GM10266 (cell line): ENCODE measurements around the gene OTC.

ENCODE experiments used
- DNase-seq: peaks from one replicate; pipeline ENCODE4 v3.0.0; 2012; ENCODE audit errors: extremely low spot score
- TF ChIP-seq, protein P1 (sequence below): IDR thresholded peaks from 2 replicates; pipeline ENCODE4 v1.5.1; 2012; ENCODE audit warnings: mild to moderate bottlenecking, low read depth; ENCODE audit not compliant: control insufficient read depth, insufficient read depth; ENCODE audit errors: missing control alignments

The OTC gene

DNA sequence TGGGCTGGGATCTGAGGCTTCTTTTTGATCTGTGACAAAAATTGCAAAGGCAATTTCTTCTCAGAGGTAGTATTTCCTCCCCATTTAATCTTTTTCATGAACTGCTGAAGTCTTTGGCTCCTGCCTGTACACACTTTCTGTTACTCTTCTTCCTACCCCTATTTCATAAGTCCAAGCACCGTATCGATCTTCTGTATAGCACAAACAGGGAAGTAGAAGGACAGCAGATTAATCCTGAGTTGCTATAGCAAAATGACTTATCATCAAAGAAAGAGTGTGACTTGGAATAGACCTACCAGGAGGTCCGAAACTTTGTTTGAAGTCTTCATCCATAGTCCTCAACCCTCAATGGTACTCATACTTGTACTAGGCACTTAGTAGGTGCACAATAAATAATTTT, 22.0 kb downstream of the OTC start:
- TF ChIP-seq, protein P1, sequence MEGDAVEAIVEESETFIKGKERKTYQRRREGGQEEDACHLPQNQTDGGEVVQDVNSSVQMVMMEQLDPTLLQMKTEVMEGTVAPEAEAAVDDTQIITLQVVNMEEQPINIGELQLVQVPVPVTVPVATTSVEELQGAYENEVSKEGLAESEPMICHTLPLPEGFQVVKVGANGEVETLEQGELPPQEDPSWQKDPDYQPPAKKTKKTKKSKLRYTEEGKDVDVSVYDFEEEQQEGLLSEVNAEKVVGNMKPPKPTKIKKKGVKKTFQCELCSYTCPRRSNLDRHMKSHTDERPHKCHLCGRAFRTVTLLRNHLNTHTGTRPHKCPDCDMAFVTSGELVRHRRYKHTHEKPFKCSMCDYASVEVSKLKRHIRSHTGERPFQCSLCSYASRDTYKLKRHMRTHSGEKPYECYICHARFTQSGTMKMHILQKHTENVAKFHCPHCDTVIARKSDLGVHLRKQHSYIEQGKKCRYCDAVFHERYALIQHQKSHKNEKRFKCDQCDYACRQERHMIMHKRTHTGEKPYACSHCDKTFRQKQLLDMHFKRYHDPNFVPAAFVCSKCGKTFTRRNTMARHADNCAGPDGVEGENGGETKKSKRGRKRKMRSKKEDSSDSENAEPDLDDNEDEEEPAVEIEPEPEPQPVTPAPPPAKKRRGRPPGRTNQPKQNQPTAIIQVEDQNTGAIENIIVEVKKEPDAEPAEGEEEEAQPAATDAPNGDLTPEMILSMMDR = no peak
- no peak for DNase-seq

DNA sequence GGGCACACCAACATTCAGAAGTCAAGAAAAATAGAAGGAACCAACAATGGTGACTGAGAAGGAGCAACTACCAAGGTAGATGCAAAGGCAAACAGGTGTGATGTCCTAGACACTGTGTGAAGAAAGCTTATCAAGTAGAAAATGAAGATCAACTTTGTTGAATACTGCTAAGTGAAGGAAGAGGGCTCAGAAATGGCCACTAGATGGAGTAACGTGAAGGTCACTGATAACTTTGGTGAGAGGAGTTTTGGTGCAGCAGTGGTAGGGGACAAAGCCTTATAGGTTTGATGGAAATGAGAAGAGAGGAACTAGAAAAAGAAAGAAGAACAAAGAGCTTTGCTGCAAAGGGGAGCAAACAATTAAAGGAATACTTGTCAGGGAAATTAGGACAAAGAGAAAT, 23.5 kb downstream of the OTC start:
- TF ChIP-seq, protein P1 = peak; percentile 23
- DNase-seq = peak; percentile 3

DNA sequence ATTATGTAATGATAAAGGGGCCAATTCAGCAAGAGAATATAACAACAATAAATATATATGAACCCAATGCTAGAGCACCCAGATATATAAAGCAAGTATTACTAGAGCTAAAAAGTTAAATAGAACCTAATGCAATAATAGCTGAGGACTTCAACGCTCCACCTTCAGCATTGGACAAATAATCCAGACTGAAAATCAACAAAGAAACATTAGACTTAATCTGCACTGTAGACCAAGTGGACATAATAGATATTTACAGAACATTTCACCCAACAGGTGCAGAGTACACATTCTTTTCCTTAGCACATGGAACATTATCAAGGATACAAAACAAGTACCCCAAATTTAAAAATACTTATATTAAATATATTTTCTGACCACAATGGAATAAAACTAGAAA, 24.3 kb downstream of the OTC start:
- TF ChIP-seq, protein P1 = no peak
- no peak for DNase-seq

DNA sequence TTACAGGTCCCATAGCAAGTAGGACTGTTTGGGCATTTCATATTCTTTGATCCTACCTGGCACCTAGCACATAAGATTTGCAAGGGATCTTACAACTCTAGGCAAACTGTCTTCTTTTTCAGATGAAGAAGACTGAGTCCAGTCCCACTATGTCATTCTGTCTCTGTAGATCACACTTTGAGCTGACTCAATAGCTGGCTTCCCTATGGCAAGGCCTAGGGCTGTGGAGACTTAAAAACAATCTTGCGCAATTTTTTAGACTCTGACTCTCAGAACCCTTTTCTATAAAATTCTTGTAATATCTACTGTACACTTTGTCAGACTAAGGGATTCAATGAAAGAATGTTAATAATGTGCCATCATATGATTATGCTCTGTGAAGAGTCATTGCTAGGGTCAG, 26.7 kb downstream of the OTC start:
- TF ChIP-seq, protein P1 = no peak
- no peak for DNase-seq

DNA sequence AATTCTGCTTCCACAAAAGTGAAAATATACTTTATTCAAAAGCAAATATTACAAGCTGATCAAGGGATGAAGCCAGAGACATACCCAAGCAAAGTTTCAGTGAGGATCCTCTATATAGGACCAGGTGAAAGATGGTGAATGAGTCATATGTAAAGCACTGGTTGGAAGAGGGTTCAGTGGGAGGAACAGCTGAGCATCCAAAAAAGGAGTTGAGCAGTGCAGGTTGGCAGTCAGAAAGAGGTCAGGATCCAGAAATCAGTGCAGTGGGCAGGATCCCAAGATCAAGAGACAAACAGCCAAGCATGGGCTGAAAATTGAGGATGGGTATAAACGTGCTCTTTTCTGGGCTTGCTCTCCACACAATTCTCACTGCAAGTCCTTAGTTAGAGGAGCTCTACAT, 30.3 kb downstream of the OTC start:
- TF ChIP-seq, protein P1 = no peak
- no peak for DNase-seq

DNA sequence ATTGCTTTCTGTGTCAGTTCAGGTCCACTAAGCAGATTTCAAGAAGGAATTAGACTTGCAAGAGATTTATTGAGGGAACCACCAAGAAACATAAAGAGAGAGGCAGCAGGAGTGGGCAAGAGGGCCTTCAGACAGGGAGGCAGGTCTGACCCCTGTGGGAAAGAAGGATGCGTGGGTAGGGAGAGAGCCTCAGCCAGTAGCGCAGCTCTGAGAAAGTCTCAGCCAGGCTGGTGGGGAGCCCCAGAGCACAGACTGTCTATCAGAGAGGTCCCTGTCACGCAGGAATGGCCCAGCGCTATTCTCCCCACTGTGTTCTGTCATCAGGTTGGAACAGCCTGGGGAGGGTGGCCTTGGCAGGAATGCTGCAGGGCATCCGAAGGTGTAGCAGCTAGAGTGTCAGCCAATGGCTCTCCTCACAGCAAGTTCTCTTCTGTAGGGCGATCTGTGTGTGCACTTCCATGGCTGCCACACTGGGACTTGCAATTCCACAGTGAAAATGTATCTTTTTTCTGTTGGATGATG, 48.0 kb downstream of the OTC start:
- no peak for DNase-seq
- TF ChIP-seq, protein P1 = no peak

DNA sequence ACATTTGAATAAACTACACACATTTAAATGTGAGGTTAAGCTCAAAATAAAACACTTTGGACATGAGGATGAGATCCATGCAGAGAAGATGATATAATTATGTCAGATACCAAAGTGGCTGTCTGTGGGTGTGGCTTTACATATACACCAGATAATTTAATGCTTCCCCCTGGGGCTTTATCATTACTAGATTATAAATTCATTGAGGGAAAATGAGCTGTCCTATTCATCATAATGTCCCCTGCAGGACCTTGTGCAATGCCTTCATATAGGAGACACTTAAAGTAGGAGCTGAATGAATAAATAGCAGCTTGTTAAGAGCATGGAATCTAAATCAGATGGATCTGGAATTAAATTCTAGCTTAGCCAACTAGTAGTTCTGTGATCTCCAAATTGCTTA, 49.7 kb downstream of the OTC start:
- TF ChIP-seq, protein P1 = no peak
- DNase-seq = no peak
